Measurements from ENCODE around the gene AVEN. TPM values are rescaled to one million over a fixed set of nuclear protein-coding genes. Genes with fewer than 3 reads are reported as not detected.
A peak's percentile ranks its signal among the peaks of the same experiment; 100 is the strongest.
"Not testable (repeated sequence)": the region's sequence is repeated elsewhere in the genome, so short reads cannot be mapped to it uniquely, and the experiment has no call there.

AVEN gene
- total RNA-seq, 2 experiments from 2014 or later: 13.1 to 13.4 TPM

GRCh38 chr15:34031987-34032760, 6.8 kb downstream of the AVEN start:
- H3K4me3 Mint-ChIP-seq: no peak overlapping the region
- intact Hi-C loops (cut with micrococcal nuclease): no loop called here
- no peak for DNase-seq
- H3K27me3 Mint-ChIP-seq: no peaks in the 10 kb centered on the region
- peaks cover 21% of the 10 kb centered on the region for H3K4me1 Mint-ChIP-seq (ENCODE audit: low read depth)
- H3K27ac Mint-ChIP-seq: peak overlapping the region; percentile 44
- H3K36me3 Mint-ChIP-seq: no peaks in the 10 kb centered on the region
- H3K9me3 Mint-ChIP-seq: peaks cover 5% of the 10 kb centered on the region
- ChIA-PET POLR2A (interaction anchor here (0.6 kb wide), 2 partner anchors 637 to 1011 kb away, joined by 3 read pairs; no protein-coding TSS in a partner anchor), CTCF (interaction anchor here (0.6 kb wide), 1 partner anchor 92 kb away, joined by 3 read pairs; no protein-coding TSS in a partner anchor)

GRCh38 chr15:34027606-34028005, 11.4 kb downstream of the AVEN start:
- H3K4me3 Mint-ChIP-seq: no peak overlapping the region
- CTCF ChIA-PET: interaction anchor here (0.7 kb wide), 1 partner anchor 300 kb away, joined by 3 read pairs; no protein-coding TSS in a partner anchor
- H3K27ac Mint-ChIP-seq: no peak overlapping the region
- POLR2A ChIA-PET: no interaction called here
- DNase-seq: no peak
- no peaks in the 10 kb centered on the region for H3K36me3 Mint-ChIP-seq
- H3K4me1 Mint-ChIP-seq (ENCODE audit: low read depth): peaks cover 14% of the 10 kb centered on the region
- peaks cover 5% of the 10 kb centered on the region for H3K9me3 Mint-ChIP-seq
- no peaks in the 10 kb centered on the region for H3K27me3 Mint-ChIP-seq
- intact Hi-C loops (cut with micrococcal nuclease): no loop called here

GRCh38 chr15:34025252-34025651, 13.8 kb downstream of the AVEN start:
- Mint-ChIP-seq H3K4me1 (ENCODE audit: low read depth) (peaks cover 2% of the 10 kb centered on the region), H3K9me3 (peaks cover 5% of the 10 kb centered on the region), H3K36me3 (peaks cover 2% of the 10 kb centered on the region), H3K4me3 (no peak overlapping the region), H3K27ac (no peak overlapping the region), H3K27me3 (no peaks in the 10 kb centered on the region)
- intact Hi-C loops (cut with micrococcal nuclease): no loop called here
- ChIA-PET POLR2A (no interaction called here), CTCF (interaction anchor here (0.7 kb wide), 1 partner anchor 230 kb away, joined by 4 read pairs; no protein-coding TSS in a partner anchor)
- DNase-seq: no peak

- Mint-ChIP-seq H3K27ac (no peak overlapping the region), H3K9me3 (peaks cover 5% of the 10 kb centered on the region), H3K36me3 (peaks cover 2% of the 10 kb centered on the region), H3K4me1 (ENCODE audit: low read depth) (peaks cover 4% of the 10 kb centered on the region), H3K4me3 (no peak overlapping the region), H3K27me3 (no peaks in the 10 kb centered on the region)
- ChIA-PET CTCF (no interaction called here), POLR2A (no interaction called here)
- DNase-seq: no peak
- intact Hi-C loops (cut with micrococcal nuclease): no loop called here
These were observed 15.1 kb downstream of the AVEN start for GRCh38 chr15:34023907-34024306.

- intact Hi-C loops (cut with micrococcal nuclease): no loop called here
- CTCF ChIA-PET: no interaction called here
- H3K9me3 Mint-ChIP-seq: peaks cover 3% of the 10 kb centered on the region
- H3K27me3 Mint-ChIP-seq: no peaks in the 10 kb centered on the region
- DNase-seq: no peak
- no peak overlapping the region for H3K4me3 Mint-ChIP-seq
- POLR2A ChIA-PET: interaction anchor here (1.9 kb wide), 1 partner anchor 20 kb away, joined by 9 read pairs; the partner anchor contains the start of gene AVEN
- peaks cover 2% of the 10 kb centered on the region for H3K36me3 Mint-ChIP-seq
- no peak overlapping the region for H3K27ac Mint-ChIP-seq
- H3K4me1 Mint-ChIP-seq (ENCODE audit: low read depth): peaks cover 13% of the 10 kb centered on the region
These were observed 19.5 kb downstream of the AVEN start for GRCh38 chr15:34019369-34019990.

GRCh38 chr15:34018738-34019137, 20.3 kb downstream of the AVEN start:
- not testable (repeated sequence) for H3K4me3 Mint-ChIP-seq, H3K9me3 Mint-ChIP-seq, H3K27me3 Mint-ChIP-seq, H3K27ac Mint-ChIP-seq, DNase-seq, H3K36me3 Mint-ChIP-seq
- CTCF ChIA-PET: interaction anchor here (1.3 kb wide), 1 partner anchor 27 kb away, joined by 3 read pairs; no protein-coding TSS in a partner anchor
- POLR2A ChIA-PET: interaction anchor here (1.9 kb wide), 1 partner anchor 20 kb away, joined by 9 read pairs; the partner anchor contains the start of gene AVEN
- intact Hi-C loops (cut with micrococcal nuclease): loop anchor here (1.0 kb wide), 1 partner anchor 21 kb away; the partner anchor contains the start of gene AVEN
- peaks cover 13% of the 10 kb centered on the region for H3K4me1 Mint-ChIP-seq (ENCODE audit: low read depth)

- Mint-ChIP-seq H3K4me1 (ENCODE audit: low read depth) (peaks cover 13% of the 10 kb centered on the region), H3K9me3 (peaks cover 3% of the 10 kb centered on the region), H3K36me3 (peaks cover 2% of the 10 kb centered on the region), H3K27me3 (no peaks in the 10 kb centered on the region), H3K4me3 (peak overlapping the region; percentile 37), H3K27ac (peak overlapping the region; percentile 24)
- DNase-seq: peak; percentile 60
- ChIA-PET CTCF (interaction anchor here (1.3 kb wide), 1 partner anchor 27 kb away, joined by 3 read pairs; no protein-coding TSS in a partner anchor), POLR2A (interaction anchor here (1.9 kb wide), 1 partner anchor 21 kb away, joined by 9 read pairs; the partner anchor contains the start of gene AVEN)
- intact Hi-C loops (cut with micrococcal nuclease): loop anchor here (1.0 kb wide), 1 partner anchor 21 kb away; the partner anchor contains the start of gene AVEN
These were observed 20.9 kb downstream of the AVEN start for GRCh38 chr15:34018021-34018645.

GRCh38 chr15:34014556-34014955, 24.4 kb downstream of the AVEN start:
- POLR2A ChIA-PET: no interaction called here
- DNase-seq: no peak
- intact Hi-C loops (cut with micrococcal nuclease): no loop called here
- CTCF ChIA-PET: no interaction called here
- H3K9me3 Mint-ChIP-seq: peaks cover 3% of the 10 kb centered on the region
- no peaks in the 10 kb centered on the region for H3K27me3 Mint-ChIP-seq
- H3K36me3 Mint-ChIP-seq: no peaks in the 10 kb centered on the region
- H3K4me3 Mint-ChIP-seq: no peak overlapping the region
- H3K27ac Mint-ChIP-seq: no peak overlapping the region
- peaks cover 13% of the 10 kb centered on the region for H3K4me1 Mint-ChIP-seq (ENCODE audit: low read depth)

- Mint-ChIP-seq H3K36me3 (no peaks in the 10 kb centered on the region), H3K27me3 (no peaks in the 10 kb centered on the region), H3K4me1 (ENCODE audit: low read depth) (peaks cover 11% of the 10 kb centered on the region), H3K27ac (no peak overlapping the region), H3K4me3 (no peak overlapping the region), H3K9me3 (peaks cover 1% of the 10 kb centered on the region)
- intact Hi-C loops (cut with micrococcal nuclease): no loop called here
- ChIA-PET POLR2A (no interaction called here), CTCF (no interaction called here)
- no peak for DNase-seq
These were observed 25.3 kb downstream of the AVEN start for GRCh38 chr15:34013746-34014145.

- Mint-ChIP-seq H3K4me1 (ENCODE audit: low read depth) (peaks cover 3% of the 10 kb centered on the region), H3K27me3 (no peaks in the 10 kb centered on the region), H3K27ac (no peak overlapping the region), H3K36me3 (no peaks in the 10 kb centered on the region), H3K4me3 (no peak overlapping the region), H3K9me3 (no peaks in the 10 kb centered on the region)
- DNase-seq: no peak
- intact Hi-C loops (cut with micrococcal nuclease): no loop called here
- CTCF ChIA-PET: no interaction called here
- POLR2A ChIA-PET: no interaction called here
These were observed 26.5 kb downstream of the AVEN start for GRCh38 chr15:34012461-34013028.

GRCh38 chr15:34011481-34011880, 27.5 kb downstream of the AVEN start:
- H3K36me3 Mint-ChIP-seq: no peaks in the 10 kb centered on the region
- ChIA-PET CTCF (no interaction called here), POLR2A (no interaction called here)
- intact Hi-C loops (cut with micrococcal nuclease): no loop called here
- no peaks in the 10 kb centered on the region for H3K9me3 Mint-ChIP-seq
- H3K27me3 Mint-ChIP-seq: no peaks in the 10 kb centered on the region
- H3K4me3 Mint-ChIP-seq: no peak overlapping the region
- H3K4me1 Mint-ChIP-seq (ENCODE audit: low read depth): no peaks in the 10 kb centered on the region
- no peak overlapping the region for H3K27ac Mint-ChIP-seq
- DNase-seq: no peak

- Mint-ChIP-seq H3K27ac (no peak overlapping the region), H3K4me1 (ENCODE audit: low read depth) (no peaks in the 10 kb centered on the region), H3K4me3 (no peak overlapping the region), H3K27me3 (no peaks in the 10 kb centered on the region), H3K36me3 (no peaks in the 10 kb centered on the region), H3K9me3 (no peaks in the 10 kb centered on the region)
- POLR2A ChIA-PET: no interaction called here
- intact Hi-C loops (cut with micrococcal nuclease): no loop called here
- DNase-seq: no peak
- CTCF ChIA-PET: no interaction called here
These were observed 28.1 kb downstream of the AVEN start for GRCh38 chr15:34010921-34011320.
